Measurements from ENCODE around the gene PDZD2.
"Not testable (repeated sequence)": the region's sequence is repeated elsewhere in the genome, so short reads cannot be mapped to it uniquely, and the experiment has no call there.

PDZD2 gene

GRCh38 chr5:31935496-31936369 lies 296.8 kb downstream of the PDZD2 start:
- DNase-seq (ENCODE audit: low spot score): no peak

- no peak for DNase-seq (ENCODE audit: low spot score)
Observed at GRCh38 chr5:31936683-31937082, 297.8 kb downstream of the PDZD2 start.

GRCh38 chr5:31937226-31937625 lies 298.3 kb downstream of the PDZD2 start:
- DNase-seq (ENCODE audit: low spot score): no peak

- no peak for DNase-seq (ENCODE audit: low spot score)
Observed at GRCh38 chr5:31937703-31938102, 298.8 kb downstream of the PDZD2 start.

- no peak for DNase-seq (ENCODE audit: low spot score)
Observed at GRCh38 chr5:31939151-31939550, 300.2 kb downstream of the PDZD2 start.

- no peak for DNase-seq (ENCODE audit: low spot score)
Observed at GRCh38 chr5:31941151-31941755, 302.3 kb downstream of the PDZD2 start.

GRCh38 chr5:31942546-31942945 lies 303.6 kb downstream of the PDZD2 start:
- DNase-seq (ENCODE audit: low spot score): no peak

GRCh38 chr5:31944684-31945445 lies 305.9 kb downstream of the PDZD2 start:
- DNase-seq (ENCODE audit: low spot score): no peak

GRCh38 chr5:31948006-31948405 lies 309.1 kb downstream of the PDZD2 start:
- no peak for DNase-seq (ENCODE audit: low spot score)

- no peak for DNase-seq (ENCODE audit: low spot score)
Observed at GRCh38 chr5:31952067-31952466, 313.1 kb downstream of the PDZD2 start.

GRCh38 chr5:31954091-31954490 lies 315.2 kb downstream of the PDZD2 start:
- no peak for DNase-seq (ENCODE audit: low spot score)

GRCh38 chr5:31957151-31957550 lies 318.2 kb downstream of the PDZD2 start:
- DNase-seq (ENCODE audit: low spot score): no peak

GRCh38 chr5:31962351-31962751 lies 323.4 kb downstream of the PDZD2 start:
- DNase-seq (ENCODE audit: low spot score): no peak

GRCh38 chr5:31962871-31963307 lies 324.0 kb downstream of the PDZD2 start:
- no peak for DNase-seq (ENCODE audit: low spot score)

- DNase-seq (ENCODE audit: low spot score): no peak
Observed at GRCh38 chr5:31963358-31964006, 324.6 kb downstream of the PDZD2 start.

GRCh38 chr5:31964007-31964360 lies 325.1 kb downstream of the PDZD2 start:
- DNase-seq (ENCODE audit: low spot score): no peak

- DNase-seq (ENCODE audit: low spot score): no peak
Observed at GRCh38 chr5:31965227-31965626, 326.3 kb downstream of the PDZD2 start.

- no peak for DNase-seq (ENCODE audit: low spot score)
Observed at GRCh38 chr5:31966936-31967335, 328.0 kb downstream of the PDZD2 start.

GRCh38 chr5:31967461-31967860 lies 328.5 kb downstream of the PDZD2 start:
- no peak for DNase-seq (ENCODE audit: low spot score)

- DNase-seq (ENCODE audit: low spot score): no peak
Observed at GRCh38 chr5:31972558-31972957, 333.6 kb downstream of the PDZD2 start.

GRCh38 chr5:31975189-31975612 lies 336.3 kb downstream of the PDZD2 start:
- not testable (repeated sequence) for DNase-seq (ENCODE audit: low spot score)

GRCh38 chr5:31976169-31976568 lies 337.2 kb downstream of the PDZD2 start:
- DNase-seq (ENCODE audit: low spot score): no peak

All from RKO (cell line).